NOMO-1 (cell line): ENCODE measurements around the gene ZNF334.

Experiments used
- DNase-seq, 2 experiments: peaks; one replicate each; lab custom pipeline; 2025; ENCODE audit not compliant: unreplicated experiment in 2 of 2; lab: John Stamatoyannopoulos, UW

The ZNF334 gene

GRCh38 chr20:46491354-46491753, 22.0 kb downstream of the ZNF334 start:
- no peak for DNase-seq

- no peak for DNase-seq
Measured at GRCh38 chr20:46488451-46488850, 24.9 kb downstream of the ZNF334 start.

- DNase-seq: no peak
Measured at GRCh38 chr20:46487628-46488027, 25.7 kb downstream of the ZNF334 start.

- no peak for DNase-seq
Measured at GRCh38 chr20:46485431-46485830, 27.9 kb downstream of the ZNF334 start.

- DNase-seq: no peak
Measured at GRCh38 chr20:46484954-46485353, 28.4 kb downstream of the ZNF334 start.

GRCh38 chr20:46483879-46484278, 29.5 kb downstream of the ZNF334 start:
- no peak for DNase-seq

- DNase-seq: no peak
Measured at GRCh38 chr20:46482864-46483263, 30.5 kb downstream of the ZNF334 start.

GRCh38 chr20:46477640-46478039, 35.7 kb downstream of the ZNF334 start:
- DNase-seq: no peak

GRCh38 chr20:46477225-46477624, 36.1 kb downstream of the ZNF334 start:
- no peak for DNase-seq

GRCh38 chr20:46468508-46468907, 44.9 kb downstream of the ZNF334 start:
- no peak for DNase-seq

GRCh38 chr20:46464451-46464850, 48.9 kb downstream of the ZNF334 start:
- no peak for DNase-seq

GRCh38 chr20:46463852-46464251, 49.5 kb downstream of the ZNF334 start:
- DNase-seq: no peak

- DNase-seq: no peak
Measured at GRCh38 chr20:46461808-46462207, 51.6 kb downstream of the ZNF334 start.

- no peak for DNase-seq
Measured at GRCh38 chr20:46458866-46459750, 54.3 kb downstream of the ZNF334 start.

- no peak for DNase-seq
Measured at GRCh38 chr20:46456255-46457028, 56.9 kb downstream of the ZNF334 start.

- no peak for DNase-seq
Measured at GRCh38 chr20:46455729-46456128, 57.6 kb downstream of the ZNF334 start.
